HepG2 (cell line): ENCODE data around the gene SLC5A10.

Experiments used
- KLF13 ChIP-seq: sonication (generic); formaldehyde crosslinking; IDR thresholded peaks from 2 replicates; pipeline ENCODE4 v1.4.0; 2020; ENCODE audit warnings: mild to moderate bottlenecking, missing genetic modification reagents
- NFYB ChIP-seq: sonication (generic); formaldehyde crosslinking; IDR thresholded peaks from 2 replicates; pipeline ENCODE4 v1.4.0; 2020; ENCODE audit warnings: missing genetic modification reagents
- PRDM4 ChIP-seq: sonication (generic); formaldehyde crosslinking; IDR thresholded peaks from 2 replicates; pipeline ENCODE4 v1.9.0; 2021; ENCODE audit warnings: missing genetic modification reagents, borderline replicate concordance
- ZBTB2 ChIP-seq: sonication (generic); formaldehyde crosslinking; IDR thresholded peaks from 2 replicates; pipeline ENCODE4 v1.8.0; 2022; ENCODE audit warnings: low read depth, missing genetic modification reagents
- ZBTB8A ChIP-seq: sonication (generic); formaldehyde crosslinking; IDR thresholded peaks from 2 replicates; pipeline ENCODE4 v1.4.0; 2020; ENCODE audit warnings: mild to moderate bottlenecking, low read depth, missing genetic modification reagents, borderline replicate concordance
- ZNF292 ChIP-seq: sonication (generic); formaldehyde crosslinking; IDR thresholded peaks from 2 replicates; pipeline ENCODE4 v1.8.1; 2022; ENCODE audit warnings: mild to moderate bottlenecking, low read depth, missing genetic modification reagents, borderline replicate concordance
- ZNF687 ChIP-seq: sonication (generic); formaldehyde crosslinking; IDR thresholded peaks from 2 replicates; pipeline ENCODE4 v1.5.1; 2020; ENCODE audit warnings: mild to moderate bottlenecking, missing genetic modification reagents, moderate library complexity
- ZNF747 ChIP-seq: sonication (generic); formaldehyde crosslinking; IDR thresholded peaks from 2 replicates; pipeline ENCODE4 v1.8.1; 2023; ENCODE audit warnings: missing genetic modification reagents, mild to moderate bottlenecking, borderline replicate concordance

DNA sequence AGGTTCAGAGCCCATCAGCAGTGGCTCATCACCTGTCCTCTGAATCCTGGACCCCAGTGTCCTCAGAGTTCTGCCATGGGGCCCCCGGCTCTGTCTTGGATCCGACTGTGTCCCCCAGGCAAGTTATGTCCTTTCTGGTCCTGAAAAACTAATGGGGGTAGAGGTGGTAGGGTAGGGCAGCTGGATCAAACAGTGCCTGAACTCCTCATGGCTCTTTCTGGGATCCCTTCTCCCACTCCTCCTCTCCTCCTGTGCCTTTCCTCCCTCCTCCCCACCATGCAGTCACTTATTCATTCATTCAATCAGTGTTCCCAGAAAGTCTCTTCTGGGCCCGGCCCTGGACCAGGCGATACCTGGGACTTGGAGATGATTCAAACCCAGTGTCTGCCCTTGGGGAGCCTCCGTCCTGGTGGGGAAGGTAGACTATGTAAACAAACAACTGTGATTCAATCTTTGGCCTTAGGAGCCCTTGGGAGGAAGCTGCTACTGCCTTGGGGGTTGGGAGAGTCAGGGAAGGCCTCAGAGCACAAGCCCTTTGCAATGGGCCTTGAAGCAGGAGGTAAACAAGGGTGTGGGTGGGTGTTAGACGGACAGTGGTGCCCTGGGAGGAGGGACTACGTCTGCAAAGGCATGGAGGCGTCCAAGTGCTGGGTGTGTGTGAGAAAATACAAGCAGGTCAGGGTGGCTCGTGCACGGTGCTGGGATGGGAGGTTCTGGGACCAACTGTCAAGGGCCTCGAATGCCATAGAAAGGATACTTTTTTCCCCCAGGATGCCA, 59.0 kb downstream of the SLC5A10 start:
- no peak for TF ChIP-seq NFYB
- TF ChIP-seq ZBTB2 (CRISPR knock-in tag), result no peak
- TF ChIP-seq ZNF292 (CRISPR knock-in tag), result no peak
- TF ChIP-seq ZNF687 (CRISPR knock-in tag), result peak; percentile 22; the same call in 1 of the 2 replicates
- no peak for TF ChIP-seq ZNF747
- no peak for TF ChIP-seq KLF13 (CRISPR knock-in tag)
- no peak for TF ChIP-seq PRDM4 (CRISPR knock-in tag)
- no peak for TF ChIP-seq ZBTB8A (CRISPR knock-in tag)
